GM23338 (cell line): Measurements from ENCODE around the gene HMGN1. TPM values are rescaled to one million over a fixed set of nuclear protein-coding genes. Genes with fewer than 3 reads are reported as not detected.

Experiments used
- ATAC-seq: fragments of 200-7000 bp; cut with Tn5 transposase; 3 replicates; pipeline ENCODE4 v1.9.1; 2020
- DNase-seq: peaks from one replicate; pipeline ENCODE4 v3.0.0-alpha.2; 2015; ENCODE audit warnings: low spot score
- H2AFZ ChIP-seq: fragments of 200-600 bp; sonication (generic); 2 replicates; pipeline ENCODE4 v1.8.0; 2016; ENCODE audit warnings: antibody characterized with exemption, mild to moderate bottlenecking, moderate library complexity
- H3F3A ChIP-seq: fragments of 200-600 bp; sonication (generic); replicated peaks from 2 replicates; pipeline ENCODE4 v1.8.0; 2017; ENCODE audit warnings: antibody characterized with exemption, mixed run types, low read depth
- H3K27ac ChIP-seq: fragments of 200-600 bp; sonication (generic); 2 replicates; pipeline ENCODE4 v1.6.1; 2016; ENCODE audit warnings: low read depth
- H3K27me3 ChIP-seq: fragments of 200-600 bp; sonication (generic); 2 replicates; pipeline ENCODE4 v1.8.0; 2016; ENCODE audit warnings: mild to moderate bottlenecking, mixed run types, moderate library complexity; ENCODE audit not compliant: insufficient read depth
- H3K36me3 ChIP-seq: fragments of 200-600 bp; sonication (generic); 2 replicates; pipeline ENCODE4 v1.8.0; 2016; ENCODE audit warnings: mild to moderate bottlenecking; ENCODE audit not compliant: insufficient read depth
- H3K4me1 ChIP-seq: fragments of 200-600 bp; sonication (generic); 2 replicates; pipeline ENCODE4 v1.8.0; 2016; ENCODE audit warnings: mild to moderate bottlenecking, moderate library complexity; ENCODE audit not compliant: insufficient read depth
- H3K4me2 ChIP-seq: fragments of 200-600 bp; sonication (generic); 2 replicates; pipeline ENCODE4 v1.7.1; 2017; ENCODE audit warnings: mixed run types
- H3K4me3 ChIP-seq: fragments of 200-600 bp; sonication (generic); 2 replicates; pipeline ENCODE4 v1.6.1; 2016; ENCODE audit warnings: mixed run types
- H3K79me2 ChIP-seq: fragments of 200-600 bp; sonication (generic); replicated peaks from 2 replicates; pipeline ENCODE4 v1.8.0; 2017; ENCODE audit warnings: mild to moderate bottlenecking; ENCODE audit not compliant: insufficient read depth
- H3K9me2 ChIP-seq: fragments of 200-600 bp; sonication (generic); 2 replicates; pipeline ENCODE4 v1.8.0; 2017; ENCODE audit not compliant: insufficient read depth
- H4K20me1 ChIP-seq: fragments of 200-600 bp; sonication (generic); replicated peaks from 2 replicates; pipeline ENCODE4 v1.8.0; 2017; ENCODE audit warnings: mild to moderate bottlenecking; ENCODE audit not compliant: insufficient read depth
- H3K27ac Mint-ChIP-seq: 2 replicates; pipeline ENCODE4 v1.8.0; 2020; ENCODE audit warnings: inconsistent platforms, mild to moderate bottlenecking, moderate library complexity, mixed read lengths
- H3K27me3 Mint-ChIP-seq: 3 replicates; pipeline ENCODE4 v1.8.0; 2022; ENCODE audit warnings: low read depth, mild to moderate bottlenecking, moderate library complexity, mixed read lengths, inconsistent platforms; ENCODE audit not compliant: insufficient read depth, poor library complexity
- H3K36me3 Mint-ChIP-seq: 3 replicates; pipeline ENCODE4 v1.8.0; 2021; ENCODE audit warnings: low read depth, mild to moderate bottlenecking, inconsistent platforms, moderate library complexity, mixed read lengths
- H3K4me1 Mint-ChIP-seq: 3 replicates; pipeline ENCODE4 v1.8.0; 2020; ENCODE audit warnings: mild to moderate bottlenecking, inconsistent platforms, mixed read lengths
- H3K4me3 Mint-ChIP-seq: 3 replicates; pipeline ENCODE4 v1.8.0; 2021; ENCODE audit warnings: moderate library complexity, mild to moderate bottlenecking, inconsistent platforms, mixed read lengths
- H3K9me3 Mint-ChIP-seq: 3 replicates; pipeline ENCODE4 v1.8.0; 2020; ENCODE audit warnings: moderate library complexity, mild to moderate bottlenecking, inconsistent platforms, mixed read lengths
- CREB1 ChIP-seq: fragments of 250-450 bp; sonication (Bioruptor Pico); IDR thresholded peaks from 2 replicates; pipeline ENCODE4 v1.5.0; 2020; ENCODE audit warnings: low read depth, mild to moderate bottlenecking, moderate library complexity
- CTCF ChIP-seq, 2 experiments: fragments of 200-600 bp in 1 of 2; sonication (generic) in 1 of 2; conservative IDR thresholded peaks; 2 replicates each; pipeline versions ENCODE4 v1.5.1 to v1.6.1; 2016 to 2017; ENCODE audit warnings: antibody characterized with exemption in 2 of 2, low read depth in 2 of 2, mild to moderate bottlenecking in 2 of 2, moderate library complexity in 1 of 2
- EZH2 ChIP-seq: fragments of 200-600 bp; sonication (generic); IDR thresholded peaks from one replicate; pipeline ENCODE4 v1.8.0; 2017; ENCODE audit warnings: antibody characterized with exemption, mild to moderate bottlenecking, low read depth; ENCODE audit not compliant: unreplicated experiment
- EZH2phosphoT487 ChIP-seq: fragments of 200-600 bp; sonication (generic); IDR thresholded peaks from one replicate; pipeline ENCODE4 v1.8.1; 2018; ENCODE audit warnings: antibody characterized with exemption; ENCODE audit not compliant: unreplicated experiment
- JUNB ChIP-seq: IDR thresholded peaks from one replicate; pipeline ENCODE4 v1.6.1; 2016; ENCODE audit warnings: antibody characterized with exemption; ENCODE audit not compliant: unreplicated experiment
- NANOG ChIP-seq: IDR thresholded peaks from 2 replicates; pipeline ENCODE4 v1.6.1; 2016; ENCODE audit warnings: antibody characterized with exemption, borderline replicate concordance
- REST ChIP-seq: IDR thresholded peaks from one replicate; pipeline ENCODE4 v1.6.1; 2018; ENCODE audit warnings: antibody characterized with exemption; ENCODE audit not compliant: unreplicated experiment
- ZNF114 ChIP-seq: fragments of 250-450 bp; sonication (Bioruptor Pico); IDR thresholded peaks from 2 replicates; pipeline ENCODE4 v1.5.0; 2020; ENCODE audit warnings: mild to moderate bottlenecking, moderate library complexity
- ZNF331 ChIP-seq: fragments of 250-450 bp; sonication (Bioruptor Pico); IDR thresholded peaks from 2 replicates; pipeline ENCODE4 v1.5.0; 2020; ENCODE audit warnings: low read depth, mild to moderate bottlenecking, moderate library complexity
- polyA plus RNA-seq: library from polyadenylated mRNA; unstranded; fragments of >200 nt; fragmentation: Nextera tagmentation; extraction: Ambion mirVana; gene quantifications from 2 replicates; pipeline ENCODE4 v1.2.1, GENCODE V29; 2016
- total RNA-seq: library from RNA; depleted of rRNA; stranded (reverse); fragments of >200 nt; shearing (Covaris generic); gene quantifications from 2 replicates; pipeline ENCODE4 v1.2.3, GENCODE V29; 2014

The HMGN1 gene
- total and polyA plus RNA-seq, 2 experiments from 2014 or later, result 403 to 889 TPM

- Histone ChIP-seq H3K4me1 (peaks cover 6% of the 10 kb centered on the region), H3F3A (0 out of 2 replicates have a peak, but pooled peaks cover 13% of the 10 kb centered on the region), H3K79me2 (peaks cover 18% of the 10 kb centered on the region), H3K27ac (no peak overlapping the region), H4K20me1 (no peaks in the 10 kb centered on the region; the same call in 1 of the 2 replicates), H3K36me3 (no peaks in the 10 kb centered on the region), H3K4me2 (peak overlapping the region; percentile 98), H2AFZ (peak overlapping the region; percentile 97; the same call in 1 of the 2 replicates), H3K4me3 (peak overlapping the region; percentile 82), H3K9me2 (no peaks in the 10 kb centered on the region), H3K27me3 (no peaks in the 10 kb centered on the region)
- DNase-seq (no peak), ATAC-seq (peak; percentile 1; the same call in 2 of the 3 replicates)
- Mint-ChIP-seq H3K4me1 (peaks cover 27% of the 10 kb centered on the region), H3K27ac (no peak overlapping the region), H3K36me3 (no peaks in the 10 kb centered on the region; the same call in 2 of the 3 replicates), H3K27me3 (peaks cover 13% of the 10 kb centered on the region), H3K4me3 (peak overlapping the region; percentile 90), H3K9me3 (no peaks in the 10 kb centered on the region)
- no peak for TF ChIP-seq ZNF331 (CRISPR knock-in tag)
- no peak for TF ChIP-seq ZNF114 (CRISPR knock-in tag)
- TF ChIP-seq EZH2phosphoT487, result no peak
- no peak for TF ChIP-seq CTCF (conservative IDR thresholded peaks at IDR 0.05; ENCODE audit: low read depth in 2 of 2)
- no peak for TF ChIP-seq JUNB
- TF ChIP-seq CREB1 (CRISPR knock-in tag), result no peak
- TF ChIP-seq EZH2, result no peak
- TF ChIP-seq REST, result no peak
- TF ChIP-seq NANOG, result no peak
Measured at GRCh38 chr21:39381009-39381408, 32.1 kb upstream of the HMGN1 start.
